Ectodermal cell (in vitro differentiated cells): ENCODE measurements around the gene CD300LG.

Experiments
- H3K27ac ChIP-seq: 2 replicates; pipeline ENCODE4 v1.7.0; 2013; ENCODE audit warnings: mild to moderate bottlenecking, low read depth, low read length; ENCODE audit not compliant: insufficient read depth, poor library complexity, severe bottlenecking
- H3K27me3 ChIP-seq: 2 replicates; pipeline ENCODE4 v1.7.0; 2013; ENCODE audit warnings: mild to moderate bottlenecking, low read length; ENCODE audit not compliant: insufficient read depth, control insufficient read depth, poor library complexity, severe bottlenecking
- H3K36me3 ChIP-seq: one replicate; pipeline ENCODE4 v1.7.0; 2013; ENCODE audit warnings: low read length; ENCODE audit not compliant: control insufficient read depth, insufficient read depth
- H3K4me1 ChIP-seq: one replicate; pipeline ENCODE4 v1.7.0; 2013; ENCODE audit warnings: low read length; ENCODE audit not compliant: control insufficient read depth, insufficient read depth
- H3K4me3 ChIP-seq: 2 replicates; pipeline ENCODE4 v1.7.0; 2013; ENCODE audit warnings: low read depth, low read length, control low read depth; ENCODE audit not compliant: insufficient read depth
- H3K9me3 ChIP-seq: 2 replicates; pipeline ENCODE4 v1.7.0; 2013; ENCODE audit warnings: mild to moderate bottlenecking, low read length, moderate library complexity; ENCODE audit not compliant: control insufficient read depth
- WGBS, 2 experiments: methylation state at CpG; one replicate each; pipeline ENCODE4 v1.1.7; 2013; ENCODE audit warnings: missing lambda C conversion rate in 2 of 2; 5-methylcytosine and 5-hydroxymethylcytosine counted together

The CD300LG gene

DNA sequence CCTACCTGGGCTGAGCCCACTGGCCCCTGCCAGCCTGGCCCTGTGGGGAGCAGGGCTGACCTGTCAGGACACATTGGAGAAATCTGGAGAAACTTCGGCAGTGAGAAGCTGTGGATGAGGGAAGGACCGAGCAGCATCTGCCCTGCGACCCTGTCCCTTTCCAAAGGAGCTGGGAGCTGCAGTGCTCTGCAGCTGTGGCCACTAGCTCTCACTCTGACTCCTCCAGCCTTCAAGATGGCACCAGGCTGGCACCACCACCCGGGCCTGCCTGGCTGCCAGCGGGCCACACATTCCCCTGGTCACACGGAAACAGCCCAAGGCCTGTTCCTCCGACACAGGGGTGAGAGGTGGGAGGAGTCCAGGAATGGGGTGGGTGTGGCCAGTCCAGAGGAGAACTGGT is 30.1 kb downstream of the CD300LG start:
- H3K4me3 ChIP-seq: no peak overlapping the region
- no peaks in the 10 kb centered on the region for H3K9me3 ChIP-seq
- H3K27ac ChIP-seq: no peak overlapping the region
- peaks cover 12% of the 10 kb centered on the region for H3K36me3 ChIP-seq
- H3K4me1 ChIP-seq: peaks cover 7% of the 10 kb centered on the region
- H3K27me3 ChIP-seq: no peaks in the 10 kb centered on the region
- 89 to 91% methylated on average over 7 of the region's 7 CpGs for WGBS, 2 experiments

DNA sequence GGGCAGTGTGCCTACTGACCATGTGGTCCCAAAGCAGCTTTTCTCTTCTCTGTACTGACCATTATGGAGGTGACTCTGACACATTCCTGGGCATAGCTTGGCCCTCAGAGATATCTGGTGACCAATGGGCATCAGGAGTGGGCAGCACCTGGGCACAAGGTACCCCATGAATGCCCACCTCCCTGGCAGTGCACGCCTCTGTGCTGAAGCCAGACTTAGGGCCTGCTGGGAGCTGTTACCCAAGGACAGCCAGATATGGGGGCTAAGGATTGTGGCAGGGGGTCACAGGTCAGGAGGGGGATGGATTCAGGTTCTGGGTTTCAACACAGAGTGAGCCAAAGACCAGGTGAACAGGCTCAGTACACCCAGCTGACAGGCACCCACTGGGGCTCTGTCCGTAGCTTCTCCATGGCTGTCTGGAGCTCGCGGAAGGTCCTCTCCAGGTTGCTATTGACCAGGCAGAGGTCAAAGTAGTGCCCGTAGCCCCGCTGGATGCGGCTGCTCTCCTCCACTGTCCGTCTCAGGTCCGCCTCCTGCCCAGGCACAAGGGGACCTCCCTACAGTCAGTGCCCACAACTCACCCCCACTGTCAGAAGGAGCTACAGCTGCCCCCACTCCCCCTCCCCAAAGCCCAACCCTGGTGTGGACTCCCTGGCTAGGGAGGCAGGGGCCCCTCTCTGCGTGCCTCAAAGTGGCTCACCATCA is 30.6 kb downstream of the CD300LG start:
- 94 to 97% methylated on average over 9 to 10 of the region's 10 CpGs for WGBS, 2 experiments

DNA sequence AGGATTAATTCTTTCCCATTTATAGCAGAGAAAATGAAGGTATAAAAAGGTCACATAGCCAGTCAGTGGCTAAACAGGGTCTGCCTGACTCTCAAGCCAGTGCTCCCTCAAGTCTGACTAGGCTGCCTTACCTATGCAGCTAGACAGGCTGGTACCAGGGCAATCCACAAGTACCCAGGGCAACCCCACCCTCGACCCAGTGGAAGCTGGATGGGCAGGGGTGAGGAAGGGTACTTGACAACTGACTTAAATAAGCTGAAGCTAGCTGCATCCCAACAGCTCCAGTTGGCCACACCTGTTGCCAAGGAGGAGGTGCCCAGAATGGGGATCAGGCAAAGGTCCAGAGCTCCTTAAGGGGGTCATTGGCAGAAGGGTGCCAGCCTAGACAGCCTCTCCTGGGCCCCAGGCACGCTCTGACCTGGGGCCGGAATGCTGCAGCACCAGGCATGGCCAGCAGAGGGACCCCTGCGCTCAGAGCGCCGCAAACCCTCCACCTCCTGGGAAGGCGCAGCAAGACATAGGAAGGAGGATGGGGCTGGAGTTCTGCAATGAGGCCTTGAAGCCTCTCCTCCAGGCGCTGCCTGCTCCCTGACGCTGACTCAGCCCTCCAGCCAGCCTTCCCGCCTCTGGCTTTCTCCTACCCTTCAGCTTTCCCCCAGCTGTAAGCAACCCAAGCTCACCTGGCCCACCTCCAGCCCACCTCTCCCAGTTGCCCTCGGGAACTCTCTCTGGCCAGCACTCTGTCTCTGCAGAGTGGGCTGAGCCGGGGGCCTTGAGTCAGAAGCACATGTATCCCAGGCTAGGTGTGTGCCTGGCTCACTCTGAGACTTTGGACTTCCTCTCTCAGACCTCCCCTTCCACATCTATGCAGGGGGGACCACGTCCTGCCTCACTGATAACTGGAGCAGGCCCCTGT is 31.5 kb downstream of the CD300LG start:
- H3K9me3 ChIP-seq: no peaks in the 10 kb centered on the region
- H3K27ac ChIP-seq: no peak overlapping the region
- H3K36me3 ChIP-seq: peaks cover 12% of the 10 kb centered on the region
- H3K4me3 ChIP-seq: no peak overlapping the region
- no peaks in the 10 kb centered on the region for H3K27me3 ChIP-seq
- peaks cover 7% of the 10 kb centered on the region for H3K4me1 ChIP-seq
- 28 to 29% methylated on average over 13 of the region's 13 CpGs for WGBS, 2 experiments

More for the DNA sequence above, 30.6 kb downstream of the CD300LG start:
- H3K4me3 ChIP-seq: no peak overlapping the region
- no peaks in the 10 kb centered on the region for H3K9me3 ChIP-seq
- H3K27ac ChIP-seq: no peak overlapping the region
- H3K36me3 ChIP-seq: peaks cover 12% of the 10 kb centered on the region
- H3K27me3 ChIP-seq: no peaks in the 10 kb centered on the region
- peaks cover 7% of the 10 kb centered on the region for H3K4me1 ChIP-seq

DNA sequence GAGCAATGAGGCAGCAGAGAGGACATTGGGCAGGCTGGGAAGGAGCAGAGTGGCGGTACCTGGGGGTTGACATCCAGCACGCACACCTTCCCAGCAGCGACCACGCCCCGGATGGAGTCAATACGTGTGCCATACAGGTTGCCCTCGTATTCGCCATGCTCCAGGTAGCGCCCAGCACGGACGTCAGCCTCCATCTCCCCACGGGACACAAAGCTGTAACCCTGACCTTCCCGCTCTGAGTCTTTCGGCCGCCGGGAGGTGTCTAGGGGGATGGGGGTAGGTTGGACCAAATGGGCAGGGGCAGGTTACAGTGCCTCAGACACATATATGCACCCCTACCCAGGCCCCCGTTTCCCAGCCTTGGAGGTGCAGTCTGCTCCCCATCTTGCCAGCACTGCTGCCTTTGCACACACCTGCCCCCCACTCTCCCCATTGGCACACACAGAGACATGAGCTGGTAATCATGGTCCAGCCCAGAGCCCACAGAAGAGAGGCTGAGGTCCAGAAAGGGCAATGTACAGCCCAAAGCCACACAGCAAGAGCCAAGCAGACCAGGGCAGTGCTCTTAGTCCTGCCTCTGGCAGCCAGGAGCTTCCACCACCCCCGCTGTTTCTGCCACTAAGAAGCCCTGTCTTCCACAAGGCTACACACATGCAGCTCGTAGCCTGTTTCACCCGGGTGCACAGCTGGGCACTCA is 32.9 kb downstream of the CD300LG start:
- Histone ChIP-seq H3K4me3 (no peak overlapping the region), H3K4me1 (peaks cover 7% of the 10 kb centered on the region), H3K36me3 (peaks cover 12% of the 10 kb centered on the region), H3K9me3 (no peaks in the 10 kb centered on the region), H3K27me3 (no peaks in the 10 kb centered on the region), H3K27ac (no peak overlapping the region)
- 92 to 93% methylated on average over 20 of the region's 20 CpGs for WGBS, 2 experiments

DNA sequence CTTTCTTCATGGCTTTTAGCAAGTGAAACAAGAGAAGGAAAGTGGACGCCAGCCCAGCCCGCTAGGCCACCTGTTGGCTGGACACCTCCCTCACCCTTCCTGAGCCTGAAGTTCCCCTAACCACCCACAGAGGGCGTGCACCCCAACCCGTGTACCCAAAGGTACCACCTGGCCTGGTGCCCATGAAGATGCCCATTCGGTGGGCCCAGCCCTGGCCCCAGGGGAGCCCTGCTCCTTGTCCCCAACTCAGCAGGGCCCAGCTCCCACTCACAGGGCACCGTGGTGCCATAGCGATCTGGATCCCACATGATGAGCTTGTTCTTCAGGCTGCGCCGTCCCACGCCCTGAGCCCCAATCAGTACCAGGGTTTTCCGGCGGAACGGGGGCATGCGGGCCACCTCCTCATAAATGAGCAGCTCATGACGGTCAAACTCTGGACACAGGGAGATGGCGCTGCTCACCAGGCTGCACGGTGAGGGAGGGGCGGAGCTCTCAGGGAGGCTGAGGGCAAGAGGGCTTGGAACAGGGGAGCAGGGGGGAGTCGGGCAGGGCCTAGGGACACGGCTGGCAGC is 33.5 kb downstream of the CD300LG start:
- Histone ChIP-seq H3K9me3 (no peaks in the 10 kb centered on the region), H3K36me3 (peaks cover 12% of the 10 kb centered on the region), H3K4me1 (peaks cover 7% of the 10 kb centered on the region), H3K27me3 (no peaks in the 10 kb centered on the region), H3K4me3 (no peak overlapping the region), H3K27ac (no peak overlapping the region)
- WGBS, 2 experiments: 83 to 84% methylated on average over 20 of the region's 20 CpGs

DNA sequence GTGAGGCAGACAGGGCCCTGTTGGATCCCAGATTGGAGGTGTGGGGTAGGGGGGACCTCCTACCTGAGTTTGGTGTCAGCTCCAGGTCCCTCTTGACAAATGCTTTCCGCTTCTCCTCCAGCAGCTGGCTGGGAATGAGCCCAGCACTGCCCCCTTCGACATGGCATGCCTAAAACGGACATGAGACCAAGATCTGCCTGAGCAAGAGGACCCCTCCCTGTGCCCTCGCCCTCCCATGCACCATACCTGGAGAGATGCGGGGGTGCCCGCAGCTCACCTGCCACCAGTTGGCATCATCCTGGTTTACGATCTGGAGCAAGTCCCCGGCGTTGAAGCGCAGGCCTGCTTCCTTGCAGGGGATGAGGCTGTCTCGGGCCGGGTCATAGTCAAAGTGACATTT is 34.2 kb downstream of the CD300LG start:
- Histone ChIP-seq H3K27ac (no peak overlapping the region), H3K9me3 (no peaks in the 10 kb centered on the region), H3K4me3 (no peak overlapping the region), H3K4me1 (peaks cover 7% of the 10 kb centered on the region), H3K36me3 (peaks cover 12% of the 10 kb centered on the region), H3K27me3 (no peaks in the 10 kb centered on the region)
- WGBS, 2 experiments: 92 to 95% methylated on average over 12 of the region's 12 CpGs

DNA sequence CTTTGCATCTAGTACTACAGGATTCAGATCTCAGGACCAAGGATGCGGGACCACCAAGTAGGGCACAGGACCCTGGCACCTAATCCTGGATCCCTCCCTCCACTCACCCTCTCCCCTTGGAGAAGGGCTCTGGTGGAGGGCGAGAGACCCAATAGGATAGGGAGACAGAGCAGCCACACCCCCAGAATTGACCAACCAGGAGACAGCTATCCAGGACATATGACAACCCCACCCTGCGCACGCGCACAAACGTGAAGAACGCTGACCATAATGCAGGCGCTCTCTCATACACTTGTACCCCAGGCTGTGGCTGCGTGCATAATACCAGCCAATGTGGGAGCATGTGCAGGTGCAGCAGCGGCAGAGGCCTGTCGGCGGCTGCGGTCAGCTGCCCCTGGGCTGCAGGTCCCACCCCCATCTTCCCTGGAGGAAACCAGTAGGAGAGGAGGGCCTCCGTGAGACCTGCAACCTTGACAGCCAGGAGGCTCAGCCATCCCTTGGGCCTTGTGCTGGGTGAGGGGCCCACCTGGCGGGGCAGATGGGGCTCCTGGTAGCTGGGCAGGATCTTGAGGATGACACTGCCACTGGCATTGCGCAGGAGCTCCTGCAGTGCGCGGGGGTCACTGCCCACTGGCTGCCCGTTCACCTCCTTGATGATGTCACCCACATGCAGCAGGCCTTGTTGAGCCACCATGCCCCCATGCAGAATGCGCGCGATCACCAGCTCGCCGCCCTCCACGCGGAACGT is 35.0 kb downstream of the CD300LG start:
- Histone ChIP-seq H3K4me3 (no peak overlapping the region), H3K9me3 (no peaks in the 10 kb centered on the region), H3K4me1 (peaks cover 7% of the 10 kb centered on the region), H3K27ac (no peak overlapping the region), H3K27me3 (no peaks in the 10 kb centered on the region), H3K36me3 (peaks cover 12% of the 10 kb centered on the region)
- 93 to 94% methylated on average over 27 of the region's 27 CpGs for whole genome bisulfite sequencing, 2 experiments

DNA sequence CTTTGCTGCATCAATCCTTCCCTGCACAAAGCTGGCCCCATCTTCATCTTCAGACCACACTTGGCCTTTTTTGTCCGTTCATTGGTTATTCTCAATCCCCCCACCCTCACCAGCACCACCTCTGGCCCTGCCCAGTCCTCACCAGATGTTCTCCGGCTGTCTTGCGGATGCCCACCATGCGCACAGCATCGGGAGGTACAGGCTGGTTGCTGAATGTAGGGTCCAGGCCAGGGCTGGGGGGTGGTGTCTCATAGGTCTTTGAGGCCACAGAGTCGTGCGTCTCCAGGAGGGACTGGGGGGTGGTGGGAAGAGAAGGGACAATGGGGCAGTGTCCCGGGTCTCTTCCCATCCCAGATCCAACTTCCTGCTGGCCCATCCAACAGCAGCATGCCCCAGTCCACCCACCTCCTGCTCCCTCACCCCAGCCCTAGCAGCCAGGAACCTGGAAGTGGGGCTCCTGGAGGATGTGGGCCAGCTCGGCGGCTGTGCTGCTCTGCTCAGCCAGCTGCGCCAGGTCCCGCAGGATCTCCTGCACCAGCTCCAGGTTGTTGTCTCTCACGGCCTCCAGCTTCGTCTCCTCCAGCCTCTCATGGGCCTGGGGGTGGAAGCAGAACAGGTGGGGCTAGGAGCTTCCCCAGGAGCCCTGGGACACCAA is 35.9 kb downstream of the CD300LG start:
- 94 to 97% methylated on average over 13 to 14 of the region's 14 CpGs for WGBS, 2 experiments
- H3K27me3 ChIP-seq: no peaks in the 10 kb centered on the region
- H3K9me3 ChIP-seq: no peaks in the 10 kb centered on the region
- no peak overlapping the region for H3K27ac ChIP-seq
- H3K4me1 ChIP-seq: peaks cover 7% of the 10 kb centered on the region
- H3K36me3 ChIP-seq: peaks cover 10% of the 10 kb centered on the region
- no peak overlapping the region for H3K4me3 ChIP-seq

DNA sequence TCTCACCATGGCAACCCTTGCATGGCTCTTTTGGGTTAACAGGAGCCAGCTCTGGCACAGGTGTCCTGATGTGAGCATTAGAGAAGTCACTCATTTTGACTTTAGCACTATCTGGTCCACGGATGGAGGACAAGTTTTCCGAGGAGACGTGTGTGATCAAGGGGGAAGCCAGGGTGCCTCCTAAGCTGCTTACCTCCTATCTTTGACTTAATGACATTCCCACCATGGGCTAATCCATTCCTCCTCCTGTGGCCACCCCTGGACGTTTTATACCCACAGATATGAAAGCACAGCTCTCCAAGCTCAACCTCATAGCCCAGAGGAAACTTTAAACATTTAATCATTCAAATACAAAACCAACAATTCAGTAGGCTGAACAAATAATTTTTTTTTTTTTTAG is 41.6 kb downstream of the CD300LG start:
- 60 to 74% methylated on average over 4 of the region's 4 CpGs for WGBS, 2 experiments
- H3K36me3 ChIP-seq: no peaks in the 10 kb centered on the region

More for the DNA sequence above, 41.6 kb downstream of the CD300LG start:
- Histone ChIP-seq H3K27ac (no peak overlapping the region), H3K27me3 (no peaks in the 10 kb centered on the region), H3K9me3 (no peaks in the 10 kb centered on the region), H3K4me3 (no peak overlapping the region), H3K4me1 (peaks cover 4% of the 10 kb centered on the region)
